ENCODE data around the gene SOWAHC.

The SOWAHC gene

DNA sequence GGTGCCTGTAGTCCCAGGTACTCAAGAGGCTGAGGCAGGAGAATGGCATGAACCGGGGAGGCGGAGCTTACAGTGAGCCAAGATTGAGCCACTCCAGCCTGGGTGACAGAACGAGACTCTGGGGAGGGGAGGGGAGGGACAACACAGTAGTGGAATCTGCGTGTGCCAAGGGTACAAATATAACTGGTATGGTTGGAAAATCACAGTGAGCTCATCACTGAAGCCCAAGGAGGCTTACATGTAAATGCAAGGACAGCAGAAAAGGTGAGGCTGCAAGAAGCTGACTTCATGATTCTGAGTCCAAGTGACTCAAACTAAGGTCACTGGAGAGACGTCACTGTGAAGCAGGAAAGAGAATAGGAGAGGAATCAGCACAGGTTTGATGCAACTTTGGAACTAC is 9.6 kb upstream of the SOWAHC start:
- Mint-ChIP-seq H3K27ac (ENCODE audit: low read depth) (no peak overlapping the region), H3K4me3 (no peak overlapping the region), H3K4me1 (no peaks in the 10 kb centered on the region), H3K9me3 (no peaks in the 10 kb centered on the region), H3K36me3 (ENCODE audit: insufficient read depth) (peaks cover 1% of the 10 kb centered on the region), H3K27me3 (peaks cover 75% of the 10 kb centered on the region)
- no peak for ATAC-seq (replicated peaks; ENCODE audit: extremely low read depth, poor library complexity, severe bottlenecking)
- DNase-seq (ENCODE audit: low spot score in 2 of 2): no peak

DNA sequence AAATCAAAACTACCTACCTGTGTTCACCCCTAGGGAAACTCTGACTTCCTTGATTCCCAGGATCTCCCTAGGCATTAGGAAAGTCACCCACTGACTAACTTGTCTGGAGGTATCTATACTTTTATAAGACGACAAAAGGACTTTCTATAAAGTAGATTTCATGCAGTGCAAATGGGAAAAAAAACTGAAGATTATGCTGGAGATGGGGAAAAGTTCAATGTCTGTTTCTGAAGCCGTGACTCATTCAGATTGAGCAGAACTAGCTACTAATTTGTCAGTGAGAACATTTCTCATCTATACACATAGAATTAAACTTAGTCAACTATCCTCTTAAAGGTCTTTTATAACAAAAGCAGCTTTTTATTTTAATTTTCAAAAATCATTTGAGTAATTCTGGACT is 6.4 kb upstream of the SOWAHC start:
- peaks cover 3% of the 10 kb centered on the region for H3K4me1 Mint-ChIP-seq
- H3K27me3 Mint-ChIP-seq: peaks cover 76% of the 10 kb centered on the region
- peaks cover 2% of the 10 kb centered on the region for H3K36me3 Mint-ChIP-seq (ENCODE audit: insufficient read depth)
- no peak overlapping the region for H3K27ac Mint-ChIP-seq (ENCODE audit: low read depth)
- no peak overlapping the region for H3K4me3 Mint-ChIP-seq
- ATAC-seq (replicated peaks; ENCODE audit: extremely low read depth, poor library complexity, severe bottlenecking) (no peak), DNase-seq (ENCODE audit: low spot score in 2 of 2) (no peak)
- H3K9me3 Mint-ChIP-seq: no peaks in the 10 kb centered on the region

DNA sequence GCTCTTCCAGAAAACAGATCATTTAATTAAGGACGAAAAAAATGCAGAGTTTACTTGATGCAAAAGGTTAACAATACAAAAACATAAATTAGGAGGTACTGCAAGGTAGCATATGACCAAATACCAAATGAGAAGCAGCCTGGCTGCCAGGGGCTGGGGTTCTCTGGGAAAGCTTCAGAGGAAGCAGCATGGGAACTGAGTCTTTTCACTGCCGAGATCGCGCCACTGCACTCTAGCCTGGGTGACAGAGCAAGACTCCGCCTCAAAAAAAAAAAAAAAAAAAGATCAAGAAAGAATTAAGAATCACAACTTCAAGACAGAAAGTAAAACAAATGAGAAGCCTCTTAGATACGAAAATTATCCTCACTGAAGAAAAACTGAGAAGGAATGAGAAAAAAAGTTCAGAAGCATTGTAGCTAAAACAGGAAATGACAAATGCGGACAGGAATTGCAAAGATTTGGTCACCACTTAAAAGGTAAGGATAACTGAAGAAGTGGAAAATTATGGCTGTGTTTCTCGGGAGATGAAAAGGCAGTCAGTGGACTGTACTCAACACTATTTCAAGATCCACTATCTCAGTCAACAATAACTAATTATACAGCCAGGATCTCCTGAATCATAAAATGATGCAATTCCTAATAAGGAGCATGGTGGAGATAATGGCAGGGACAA is 4.7 kb upstream of the SOWAHC start:
- no peak for ATAC-seq (replicated peaks; ENCODE audit: extremely low read depth, poor library complexity, severe bottlenecking)
- Mint-ChIP-seq H3K9me3 (no peaks in the 10 kb centered on the region), H3K27ac (ENCODE audit: low read depth) (no peak overlapping the region), H3K27me3 (peaks cover 79% of the 10 kb centered on the region), H3K36me3 (ENCODE audit: insufficient read depth) (peaks cover 8% of the 10 kb centered on the region), H3K4me3 (no peak overlapping the region), H3K4me1 (peaks cover 8% of the 10 kb centered on the region)
- DNase-seq (ENCODE audit: low spot score in 2 of 2): no peak

DNA sequence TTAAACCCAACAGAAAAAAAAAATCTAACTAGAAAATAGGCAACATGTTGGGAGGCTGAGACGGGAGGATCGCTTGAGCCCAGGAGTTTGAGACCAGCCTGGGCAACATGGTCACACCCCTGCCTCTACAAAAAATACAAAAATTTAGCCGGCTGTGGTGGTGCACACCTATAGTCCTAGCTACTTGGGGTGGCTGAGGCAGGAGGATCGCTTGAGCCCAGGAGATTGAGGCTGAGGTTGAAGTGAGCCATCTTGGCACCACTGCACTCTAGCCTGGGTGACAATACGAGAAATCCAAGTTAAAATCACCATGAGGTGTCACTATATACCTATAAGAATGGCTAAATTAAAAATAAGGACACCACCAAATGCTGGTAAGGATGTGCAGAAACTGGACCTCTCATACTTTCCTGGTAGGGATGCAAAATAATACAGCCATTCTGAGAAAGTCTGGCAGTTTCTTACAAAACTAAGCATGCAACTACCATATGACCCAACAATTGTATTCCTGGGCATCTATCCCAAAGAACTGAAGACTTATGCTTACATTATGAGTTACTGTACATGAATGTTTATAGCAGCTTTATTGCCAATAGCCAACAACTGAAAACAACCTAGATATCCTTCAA is 2.6 kb upstream of the SOWAHC start:
- no peak overlapping the region for H3K27ac Mint-ChIP-seq (ENCODE audit: low read depth)
- peaks cover 78% of the 10 kb centered on the region for H3K27me3 Mint-ChIP-seq
- no peaks in the 10 kb centered on the region for H3K9me3 Mint-ChIP-seq
- H3K4me3 Mint-ChIP-seq: no peak overlapping the region
- H3K36me3 Mint-ChIP-seq (ENCODE audit: insufficient read depth): peaks cover 8% of the 10 kb centered on the region
- DNase-seq (ENCODE audit: low spot score in 2 of 2) (no peak), ATAC-seq (replicated peaks; ENCODE audit: extremely low read depth, poor library complexity, severe bottlenecking) (no peak)
- H3K4me1 Mint-ChIP-seq: peaks cover 8% of the 10 kb centered on the region

DNA sequence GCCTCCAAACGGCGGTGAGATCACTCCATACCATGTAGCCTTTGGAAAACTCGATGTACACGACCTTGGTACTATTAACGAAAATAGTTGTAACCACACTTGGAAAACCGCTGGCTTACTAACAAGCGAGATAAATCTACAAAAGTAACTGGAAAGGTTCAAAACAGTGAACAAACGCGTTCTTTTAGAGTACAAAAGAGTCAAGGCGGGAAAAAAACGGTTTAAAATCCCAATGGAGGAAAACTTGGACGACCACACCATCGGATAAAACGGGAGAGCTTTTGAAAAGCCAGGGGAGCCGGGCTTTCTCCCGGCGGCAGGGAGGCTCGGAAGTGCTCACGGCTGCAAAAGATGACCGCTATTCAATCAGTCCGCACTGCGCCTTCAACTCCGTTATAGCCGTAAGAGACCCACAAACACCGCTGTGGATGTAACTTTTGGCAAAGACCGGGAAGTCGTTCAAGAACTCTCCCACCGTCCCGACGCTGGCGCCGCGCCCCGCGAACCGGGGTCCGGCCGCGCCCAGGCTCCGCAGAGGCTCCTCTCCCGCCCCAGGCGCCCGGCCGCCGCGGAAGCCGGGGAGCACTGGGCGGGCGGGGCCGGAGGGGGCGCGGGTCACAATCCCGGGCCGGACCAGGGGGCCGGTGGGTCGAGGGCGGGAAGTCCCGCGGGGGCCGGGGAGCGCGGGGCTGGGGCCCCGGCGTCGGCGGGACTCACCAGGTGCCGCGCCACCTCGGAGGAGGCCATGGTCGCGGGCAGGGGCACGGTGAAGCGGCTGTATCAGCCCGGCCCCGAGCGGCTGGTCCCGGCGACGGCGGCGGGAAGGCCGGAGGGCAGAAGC is 863 bp upstream of the SOWAHC start:
- Mint-ChIP-seq H3K27ac (ENCODE audit: low read depth) (no peak overlapping the region), H3K4me3 (peak overlapping the region; percentile 75), H3K9me3 (no peaks in the 10 kb centered on the region), H3K4me1 (peaks cover 8% of the 10 kb centered on the region), H3K36me3 (ENCODE audit: insufficient read depth) (peaks cover 8% of the 10 kb centered on the region), H3K27me3 (peaks cover 84% of the 10 kb centered on the region)
- DNase-seq (ENCODE audit: low spot score in 2 of 2) (no peak), ATAC-seq (replicated peaks; ENCODE audit: extremely low read depth, poor library complexity, severe bottlenecking) (no peak)

DNA sequence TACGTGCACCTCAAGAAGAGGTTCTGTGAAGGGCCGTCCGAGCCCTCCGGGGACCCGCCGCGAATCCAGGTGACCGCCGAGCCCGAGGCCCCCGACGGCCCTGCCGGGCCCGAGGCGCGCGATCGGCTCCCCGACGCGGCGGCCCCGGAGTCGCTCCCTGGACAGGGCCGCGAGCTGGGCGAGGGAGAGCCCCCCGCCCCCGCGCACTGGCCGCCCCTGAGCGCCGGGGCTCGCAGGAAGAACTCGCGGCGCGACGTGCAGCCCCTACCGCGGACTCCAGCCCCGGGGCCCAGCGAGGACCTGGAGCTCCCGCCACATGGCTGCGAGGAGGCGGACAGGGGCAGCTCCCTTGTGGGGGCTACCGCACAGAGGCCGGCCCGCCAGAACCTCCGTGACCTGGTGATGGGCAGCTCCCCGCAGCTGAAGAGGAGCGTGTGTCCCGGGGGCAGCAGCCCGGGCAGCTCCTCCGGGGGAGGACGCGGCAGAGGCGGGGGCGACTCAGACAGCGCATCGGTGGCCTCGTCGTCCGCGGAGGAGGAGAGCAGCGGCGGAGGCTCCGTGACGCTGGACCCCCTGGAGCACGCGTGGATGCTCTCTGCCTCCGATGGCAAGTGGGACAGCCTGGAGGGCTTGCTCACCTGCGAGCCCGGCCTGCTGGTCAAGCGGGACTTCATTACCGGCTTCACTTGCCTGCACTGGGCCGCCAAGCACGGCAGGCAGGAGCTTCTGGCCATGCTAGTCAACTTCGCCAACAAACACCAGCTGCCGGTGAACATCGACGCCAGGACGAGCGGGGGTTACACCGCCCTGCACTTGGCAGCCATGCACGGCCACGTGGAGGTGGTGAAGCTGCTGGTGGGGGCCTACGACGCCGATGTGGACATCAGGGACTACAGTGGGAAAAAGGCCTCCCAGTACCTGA is 812 bp downstream of the SOWAHC start:
- Mint-ChIP-seq H3K4me1 (peaks cover 8% of the 10 kb centered on the region), H3K36me3 (ENCODE audit: insufficient read depth) (peaks cover 7% of the 10 kb centered on the region), H3K4me3 (no peak overlapping the region), H3K27me3 (peaks cover 84% of the 10 kb centered on the region), H3K27ac (ENCODE audit: low read depth) (no peak overlapping the region), H3K9me3 (no peaks in the 10 kb centered on the region)
- DNase-seq (ENCODE audit: low spot score in 2 of 2) (no peak), ATAC-seq (replicated peaks; ENCODE audit: extremely low read depth, poor library complexity, severe bottlenecking) (no peak)

DNA sequence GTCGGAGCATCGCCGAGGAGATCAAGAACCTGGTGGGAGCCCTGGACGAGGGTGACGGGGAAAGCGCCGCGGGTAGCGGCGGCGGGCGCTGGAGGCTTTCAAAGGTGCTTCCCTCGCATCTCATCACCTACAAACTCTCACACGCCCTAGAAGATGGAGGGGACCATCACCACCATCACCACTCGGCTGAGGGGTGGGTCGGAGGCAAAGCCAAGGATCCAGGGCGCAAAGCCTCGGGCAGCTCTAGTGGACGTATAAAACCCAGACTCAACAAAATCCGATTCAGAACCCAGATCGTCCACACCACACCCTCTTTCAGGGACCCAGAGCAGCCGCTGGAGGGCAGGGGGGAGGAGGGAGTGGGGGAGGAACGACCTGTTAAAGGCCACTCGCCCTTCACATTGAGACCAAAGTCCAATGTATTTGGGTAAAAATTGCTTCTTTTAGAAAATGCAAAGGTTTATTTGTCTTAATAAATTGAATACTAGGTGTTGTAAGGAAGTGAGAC is 1.5 kb downstream of the SOWAHC start:
- Mint-ChIP-seq H3K27me3 (peaks cover 80% of the 10 kb centered on the region), H3K36me3 (ENCODE audit: insufficient read depth) (peaks cover 7% of the 10 kb centered on the region), H3K4me1 (peaks cover 8% of the 10 kb centered on the region), H3K9me3 (no peaks in the 10 kb centered on the region), H3K4me3 (no peak overlapping the region), H3K27ac (ENCODE audit: low read depth) (no peak overlapping the region)
- DNase-seq (ENCODE audit: low spot score in 2 of 2): no peak
- no peak for ATAC-seq (replicated peaks; ENCODE audit: extremely low read depth, poor library complexity, severe bottlenecking)

DNA sequence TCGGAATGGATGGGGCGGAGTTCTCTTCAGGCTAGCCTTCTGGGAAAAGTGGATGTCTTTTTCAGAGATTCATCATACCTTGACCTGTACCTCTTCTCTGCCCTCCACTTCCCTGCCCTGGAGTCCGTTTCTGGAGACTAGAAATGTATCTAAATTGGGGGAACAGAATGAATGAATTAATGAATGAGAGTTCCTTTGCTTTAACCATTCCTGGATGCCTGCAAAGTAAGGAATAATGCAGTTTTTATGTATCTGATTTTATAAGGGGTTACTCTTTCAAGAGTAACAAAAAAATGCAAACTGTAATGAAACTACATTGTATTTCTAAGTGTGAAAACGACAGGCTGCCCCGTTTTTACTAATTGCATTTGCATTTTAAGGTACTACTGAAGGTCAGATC is 2.0 kb downstream of the SOWAHC start:
- peaks cover 75% of the 10 kb centered on the region for H3K27me3 Mint-ChIP-seq
- ATAC-seq (replicated peaks; ENCODE audit: extremely low read depth, poor library complexity, severe bottlenecking) (no peak), DNase-seq (ENCODE audit: low spot score in 2 of 2) (no peak)
- H3K4me1 Mint-ChIP-seq: peaks cover 8% of the 10 kb centered on the region
- H3K9me3 Mint-ChIP-seq: no peaks in the 10 kb centered on the region
- peaks cover 7% of the 10 kb centered on the region for H3K36me3 Mint-ChIP-seq (ENCODE audit: insufficient read depth)
- no peak overlapping the region for H3K27ac Mint-ChIP-seq (ENCODE audit: low read depth)
- H3K4me3 Mint-ChIP-seq: no peak overlapping the region

DNA sequence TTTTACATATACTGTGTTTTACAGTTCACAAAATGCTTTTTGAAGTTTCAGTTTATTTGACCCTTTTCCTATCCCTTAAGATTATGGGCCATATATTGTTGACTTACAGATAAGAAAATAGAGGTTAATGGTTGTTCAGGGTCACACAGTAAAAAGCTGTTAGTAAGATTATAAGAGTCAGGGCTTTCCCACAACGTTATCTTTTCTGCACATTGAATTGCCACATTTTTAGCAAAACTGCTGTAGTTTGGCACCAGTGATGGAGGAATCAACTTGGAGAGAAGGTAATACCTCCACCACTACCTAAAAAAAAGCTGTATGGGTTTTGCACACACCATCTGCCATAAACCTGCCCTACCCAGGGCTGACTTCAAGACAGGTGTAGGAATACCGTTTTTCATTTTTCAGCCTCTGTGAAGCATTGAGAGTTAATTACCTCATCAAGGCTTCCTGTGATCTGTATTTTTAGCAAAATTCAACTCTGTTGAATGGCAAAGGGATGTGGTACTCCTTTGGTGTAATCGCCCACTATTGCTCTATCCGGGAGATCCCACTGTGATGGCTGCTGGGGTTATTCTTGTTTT is 5.0 kb downstream of the SOWAHC start:
- ATAC-seq (replicated peaks; ENCODE audit: extremely low read depth, poor library complexity, severe bottlenecking): no peak
- no peak overlapping the region for H3K27ac Mint-ChIP-seq (ENCODE audit: low read depth)
- H3K9me3 Mint-ChIP-seq: no peaks in the 10 kb centered on the region
- H3K27me3 Mint-ChIP-seq: peaks cover 74% of the 10 kb centered on the region
- H3K36me3 Mint-ChIP-seq (ENCODE audit: insufficient read depth): no peaks in the 10 kb centered on the region
- no peak for DNase-seq (ENCODE audit: low spot score in 2 of 2)
- H3K4me3 Mint-ChIP-seq: no peak overlapping the region
- H3K4me1 Mint-ChIP-seq: no peaks in the 10 kb centered on the region

DNA sequence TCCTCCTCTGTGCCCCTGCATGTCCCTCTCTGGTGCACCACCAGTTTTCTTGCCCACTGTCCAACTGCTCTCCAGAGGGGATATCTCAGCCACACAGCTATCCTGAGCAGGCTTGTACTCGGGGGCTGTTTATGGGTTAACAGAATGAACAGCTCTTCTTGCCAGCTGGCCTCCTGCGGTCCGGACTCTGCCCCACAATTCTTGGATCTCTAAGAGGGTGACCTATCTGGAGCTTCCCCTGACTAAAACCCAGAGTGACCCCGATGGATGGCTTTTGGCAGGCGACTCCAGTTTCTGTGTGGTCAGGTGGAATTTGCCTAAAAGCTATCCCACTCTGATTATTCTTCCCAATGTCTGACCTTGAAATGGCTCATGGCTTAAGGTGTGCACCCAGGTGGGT is 9.1 kb downstream of the SOWAHC start:
- H3K36me3 Mint-ChIP-seq (ENCODE audit: insufficient read depth): no peaks in the 10 kb centered on the region
- H3K4me1 Mint-ChIP-seq: no peaks in the 10 kb centered on the region
- no peak overlapping the region for H3K4me3 Mint-ChIP-seq
- ATAC-seq (replicated peaks; ENCODE audit: extremely low read depth, poor library complexity, severe bottlenecking) (no peak), DNase-seq (ENCODE audit: low spot score in 2 of 2) (no peak)
- H3K9me3 Mint-ChIP-seq: no peaks in the 10 kb centered on the region
- peaks cover 59% of the 10 kb centered on the region for H3K27me3 Mint-ChIP-seq
- no peak overlapping the region for H3K27ac Mint-ChIP-seq (ENCODE audit: low read depth)

DNA sequence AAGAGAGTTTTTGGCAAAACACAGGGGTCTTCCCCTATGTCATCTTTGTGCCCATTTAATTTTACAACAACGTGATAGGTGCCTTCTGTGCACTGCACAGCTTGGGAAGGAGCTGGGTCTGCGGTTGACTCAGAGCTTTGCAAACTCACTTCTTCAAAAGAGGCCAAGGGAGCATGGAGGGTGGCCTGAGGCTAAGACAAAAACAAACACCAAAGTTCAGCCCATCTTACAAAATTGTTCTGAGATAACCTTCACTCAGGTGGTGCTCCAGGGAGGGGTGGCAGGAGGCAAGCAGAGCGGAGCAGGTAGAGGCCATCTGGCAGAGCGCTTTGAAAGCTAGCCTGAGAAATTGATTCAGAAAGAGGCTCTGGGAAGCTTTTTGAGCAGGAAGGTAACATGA is 9.8 kb downstream of the SOWAHC start:
- no peaks in the 10 kb centered on the region for H3K36me3 Mint-ChIP-seq (ENCODE audit: insufficient read depth)
- peaks cover 53% of the 10 kb centered on the region for H3K27me3 Mint-ChIP-seq
- H3K4me1 Mint-ChIP-seq: no peaks in the 10 kb centered on the region
- DNase-seq (ENCODE audit: low spot score in 2 of 2) (no peak), ATAC-seq (replicated peaks; ENCODE audit: extremely low read depth, poor library complexity, severe bottlenecking) (no peak)
- no peak overlapping the region for H3K27ac Mint-ChIP-seq (ENCODE audit: low read depth)
- H3K4me3 Mint-ChIP-seq: no peak overlapping the region
- no peaks in the 10 kb centered on the region for H3K9me3 Mint-ChIP-seq

DNA sequence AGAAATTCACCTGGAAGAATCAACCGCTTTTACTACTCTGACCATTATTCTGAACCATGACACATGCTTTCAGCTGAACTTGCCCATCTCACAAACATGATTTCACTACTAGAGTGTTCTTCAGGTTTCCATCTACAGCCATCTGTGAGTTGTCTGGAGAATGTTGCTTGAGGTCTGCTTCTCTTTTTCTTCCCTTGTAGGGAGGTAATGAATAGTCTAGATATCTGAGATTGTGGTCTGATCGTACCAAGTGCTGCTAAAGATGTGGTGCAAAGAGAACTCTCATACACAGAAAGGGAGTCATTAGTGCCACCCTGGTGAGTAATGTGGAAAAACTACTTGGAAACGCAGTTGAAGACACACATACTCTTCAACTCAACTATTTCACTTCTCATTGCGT is 10.2 kb downstream of the SOWAHC start:
- Mint-ChIP-seq H3K9me3 (no peaks in the 10 kb centered on the region), H3K36me3 (ENCODE audit: insufficient read depth) (no peaks in the 10 kb centered on the region), H3K27me3 (peaks cover 49% of the 10 kb centered on the region), H3K27ac (ENCODE audit: low read depth) (no peak overlapping the region), H3K4me3 (no peak overlapping the region), H3K4me1 (no peaks in the 10 kb centered on the region)
- DNase-seq (ENCODE audit: low spot score in 2 of 2): no peak
- ATAC-seq (replicated peaks; ENCODE audit: extremely low read depth, poor library complexity, severe bottlenecking): no peak
